A673 (cell line): ENCODE results near the gene TTC22.

ENCODE experiments used
- CTCF ChIP-seq: fragments of 300-800, 200-600 bp; sonication (generic); conservative IDR thresholded peaks from 2 replicates; pipeline ENCODE4 v1.5.1; 2017; ENCODE audit warnings: low read depth, mild to moderate bottlenecking, antibody characterized with exemption, low read length, moderate library complexity, mixed read lengths
- EZH2 ChIP-seq: fragments of 200-600 bp; sonication (generic); IDR thresholded peaks from 2 replicates; pipeline ENCODE4 v1.6.1; 2017; ENCODE audit warnings: borderline replicate concordance, low read depth, mild to moderate bottlenecking, mixed read lengths, antibody characterized with exemption, low read length; ENCODE audit not compliant: poor library complexity, severe bottlenecking

- TF ChIP-seq CTCF (no peak), EZH2 (no peak)
These were observed 47.1 kb downstream of the TTC22 start for GRCh38 chr1:54754045-54754444.
